CD4-positive, alpha-beta T cell treated with Interleukin-4 for 4 hours (primary cell): ENCODE data around the gene IFI30.
"Not testable (repeated sequence)": the region's sequence is repeated elsewhere in the genome, so short reads cannot be mapped to it uniquely, and the experiment has no call there.

Source experiments
- DNase-seq: peaks from one replicate; pipeline ENCODE4 v3.0.0-alpha.2; 2020

Gene IFI30

GRCh38 chr19:18152817-18153555 is 20.6 kb upstream of the IFI30 start, which contains the start of gene PIK3R2:
PIK3R2 (plus strand) TSS chr19:18153163; CDS start chr19:18155880, 2,717 bp downstream.
- DNase-seq = peak; percentile 98

DNA sequence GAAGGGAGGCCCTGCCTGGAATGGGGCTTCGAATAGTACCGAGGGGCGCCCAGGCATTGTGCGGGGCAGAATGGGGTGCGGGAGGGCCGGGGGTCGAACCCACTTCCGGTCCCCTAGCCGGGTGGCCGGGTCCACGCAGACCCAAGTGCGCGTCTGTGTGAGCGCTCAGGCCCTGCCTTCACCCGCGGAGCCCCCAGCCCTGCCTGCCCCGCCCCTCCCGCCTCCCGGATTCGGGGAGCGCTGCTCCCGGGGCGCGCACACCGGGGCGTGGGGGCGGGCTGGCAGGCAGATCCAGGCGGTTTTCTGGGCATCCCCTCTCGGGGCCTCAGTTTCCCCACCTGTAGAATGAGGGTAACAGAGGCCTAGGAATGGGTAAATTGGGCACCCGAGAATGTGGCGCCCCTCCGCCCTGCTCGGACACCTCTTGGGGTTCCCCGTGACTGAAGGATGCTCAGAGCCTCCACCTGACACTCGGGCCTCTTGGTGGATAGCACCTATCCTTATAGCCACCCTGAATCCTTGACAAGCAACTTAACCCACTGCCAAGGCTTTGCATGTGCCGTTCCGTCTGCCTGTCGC is 20.0 kb upstream of the IFI30 start:
- DNase-seq = no peak

- no peak for DNase-seq
Observed at GRCh38 chr19:18155095-18156087, 18.2 kb upstream of the IFI30 start.

DNA sequence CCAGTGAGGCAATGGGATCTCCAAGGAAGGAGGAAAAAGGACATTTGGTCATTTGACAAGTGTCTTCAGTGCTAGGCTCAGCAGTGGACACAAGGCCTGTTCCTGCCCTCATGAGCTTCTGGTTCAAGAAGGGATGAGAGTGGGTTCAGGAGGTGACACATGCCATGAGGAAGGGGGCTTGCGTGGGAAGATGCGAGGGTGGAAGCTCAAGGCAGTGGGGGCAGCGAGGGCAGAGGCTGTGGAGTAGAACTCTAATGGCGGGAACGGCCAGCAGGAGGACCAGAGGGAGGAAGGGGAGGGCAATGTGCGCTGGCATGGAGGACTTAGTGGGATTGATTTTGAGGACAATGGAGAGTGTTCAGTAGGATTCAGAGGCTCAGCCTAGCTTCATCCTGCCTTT is 17.3 kb upstream of the IFI30 start:
- no peak for DNase-seq

DNA sequence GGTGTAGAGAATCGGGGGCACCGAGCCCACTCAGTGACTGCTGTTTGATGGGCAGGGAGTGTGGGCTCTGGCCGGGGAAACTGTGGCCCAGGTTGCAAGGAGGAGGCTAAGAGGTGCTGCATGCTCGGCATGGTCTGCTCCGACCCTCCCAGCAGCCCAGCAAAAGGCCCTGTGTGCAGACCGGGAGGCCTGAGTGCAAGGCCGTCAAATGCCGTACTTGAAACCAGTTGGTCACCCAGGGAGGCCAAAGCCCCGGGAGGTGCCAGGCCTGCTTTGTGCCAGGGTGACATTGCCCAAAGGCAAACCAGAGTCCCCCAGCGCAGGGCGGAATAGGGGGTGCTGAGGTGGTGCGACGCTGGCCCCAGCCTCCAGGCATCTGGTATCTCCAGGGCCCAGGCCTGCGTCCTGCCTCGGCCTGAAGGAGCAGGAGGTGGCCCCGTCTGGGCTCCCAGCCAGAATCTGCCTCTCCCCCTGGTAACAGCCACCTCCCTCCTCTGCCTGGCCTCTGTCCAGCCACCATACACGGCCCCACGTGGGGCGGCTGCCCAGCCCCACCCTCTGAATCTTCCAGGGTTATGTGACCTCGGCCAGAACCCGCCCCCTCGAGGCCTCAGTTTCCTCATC is 16.7 kb upstream of the IFI30 start:
- DNase-seq = no peak

DNA sequence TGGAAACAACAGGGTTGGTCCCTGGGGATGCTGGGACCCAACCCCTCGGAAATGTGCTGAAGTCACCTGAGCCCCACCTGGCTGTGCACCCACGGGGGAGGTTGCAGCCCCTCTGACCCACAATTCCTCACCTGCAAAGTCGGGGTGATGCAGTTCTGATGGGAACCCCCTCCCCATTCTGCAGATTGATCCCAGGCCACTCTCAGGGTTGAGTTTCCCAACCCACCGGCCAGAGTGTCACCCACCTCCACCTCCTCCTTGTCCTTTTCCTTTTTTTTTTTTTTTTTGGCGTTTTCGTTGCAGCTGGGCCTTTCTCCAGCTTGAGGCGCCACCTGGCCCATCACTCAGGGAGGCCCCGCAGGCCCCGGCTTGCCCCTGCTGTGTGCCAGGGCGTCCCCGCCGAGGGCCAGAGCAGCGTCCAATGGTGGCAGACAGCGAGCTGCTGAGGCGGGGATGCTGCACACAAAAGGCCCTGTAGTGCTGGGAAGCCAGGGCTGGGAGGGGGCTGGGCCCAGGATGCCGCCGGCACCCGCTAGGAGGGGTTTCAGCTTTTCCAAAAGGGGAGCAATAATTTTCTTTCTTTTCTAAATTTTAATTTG is 16.0 kb upstream of the IFI30 start:
- DNase-seq = no peak

DNA sequence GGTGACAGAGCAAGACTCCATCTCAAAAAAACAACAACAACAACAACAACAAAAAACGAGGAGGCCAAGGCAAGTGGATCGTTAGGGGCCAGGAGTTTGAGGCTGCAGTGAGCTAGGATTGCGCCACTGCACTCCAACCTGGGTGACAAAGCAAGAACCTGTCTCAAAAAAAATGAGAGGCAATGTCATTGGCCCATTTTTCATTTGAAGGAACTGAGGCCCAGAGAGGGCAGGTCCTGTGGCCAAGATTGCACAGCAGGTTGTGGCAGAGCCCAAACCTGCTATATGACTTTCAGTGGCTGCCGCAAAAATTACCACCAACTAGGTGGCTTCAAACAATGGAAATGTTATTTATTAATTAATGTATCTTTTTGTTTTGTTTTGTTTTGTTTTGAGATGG is 15.1 kb upstream of the IFI30 start:
- DNase-seq = no peak

GRCh38 chr19:18159059-18159616 is 14.5 kb upstream of the IFI30 start:
- DNase-seq = not testable (repeated sequence)

GRCh38 chr19:18159810-18160209 is 13.8 kb upstream of the IFI30 start:
- DNase-seq = no peak

- no peak for DNase-seq
Observed at GRCh38 chr19:18160493-18160970, 13.1 kb upstream of the IFI30 start.

DNA sequence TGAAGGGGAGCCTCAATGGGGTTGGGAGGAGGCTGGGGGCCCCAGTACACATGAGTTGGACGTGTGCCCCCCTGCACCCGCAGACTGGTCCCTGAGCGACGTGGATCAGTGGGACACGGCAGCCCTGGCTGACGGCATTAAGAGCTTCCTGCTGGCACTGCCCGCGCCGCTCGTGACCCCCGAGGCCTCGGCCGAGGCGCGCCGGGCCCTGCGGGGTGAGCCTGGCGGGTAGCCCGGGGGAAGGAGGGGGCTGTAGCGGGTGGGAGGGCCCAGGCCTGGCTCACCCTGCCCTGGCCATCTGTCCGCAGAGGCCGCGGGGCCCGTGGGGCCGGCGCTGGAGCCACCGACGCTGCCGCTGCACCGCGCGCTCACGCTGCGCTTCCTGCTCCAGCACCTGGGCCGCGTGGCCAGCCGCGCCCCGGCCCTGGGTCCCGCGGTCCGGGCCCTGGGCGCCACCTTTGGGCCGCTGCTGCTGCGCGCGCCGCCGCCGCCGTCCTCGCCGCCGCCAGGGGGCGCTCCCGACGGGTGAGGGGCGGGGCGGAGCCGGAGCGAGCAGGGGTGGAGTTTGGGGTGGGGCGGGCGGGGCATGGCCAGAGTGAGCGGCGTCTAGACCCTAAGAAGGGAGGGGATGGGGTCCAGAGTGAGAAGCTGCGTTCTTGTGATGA is 12.5 kb upstream of the IFI30 start:
- DNase-seq = peak; percentile 62

- DNase-seq = no peak
Observed at GRCh38 chr19:18161636-18162002, 12.0 kb upstream of the IFI30 start.

- no peak for DNase-seq
Observed at GRCh38 chr19:18164072-18164471, 9.5 kb upstream of the IFI30 start.

GRCh38 chr19:18165794-18166544 is 7.6 kb upstream of the IFI30 start:
- no peak for DNase-seq

- DNase-seq = no peak
Observed at GRCh38 chr19:18167011-18167410, 6.6 kb upstream of the IFI30 start.

DNA sequence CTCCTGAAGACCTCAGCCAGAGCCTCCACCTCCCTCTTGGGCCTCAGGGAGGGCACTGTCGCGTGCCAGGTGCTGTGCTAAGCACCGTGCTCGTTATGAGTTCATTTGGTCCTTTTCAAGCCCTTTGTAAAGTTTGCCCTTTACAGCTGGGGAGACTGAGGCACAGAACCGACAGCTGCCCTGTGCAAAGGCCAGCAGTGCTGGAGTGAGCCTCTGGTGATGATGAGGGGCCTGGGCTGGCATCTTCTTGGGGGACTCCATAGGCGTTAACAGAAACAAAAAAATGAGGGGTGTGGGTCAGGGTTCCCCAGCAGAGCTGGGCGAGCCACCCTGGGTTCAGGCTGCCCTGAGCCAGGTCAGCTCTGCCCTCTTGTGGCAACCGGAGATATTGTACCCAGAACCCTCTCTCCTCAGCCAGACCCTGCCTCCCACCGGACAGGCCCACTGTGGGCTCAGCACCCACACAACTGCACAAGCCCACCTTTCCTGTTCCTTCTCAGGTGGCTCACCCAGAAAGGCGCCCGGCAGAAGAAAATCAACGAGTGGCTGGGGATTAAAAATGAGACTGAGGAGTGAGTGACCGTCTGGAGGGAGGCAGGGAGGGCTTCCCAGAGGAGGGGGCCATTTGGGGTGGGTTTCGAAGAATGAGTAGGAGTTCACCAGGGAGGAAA is 5.5 kb upstream of the IFI30 start:
- peak; percentile 56 for DNase-seq

- DNase-seq = no peak
Observed at GRCh38 chr19:18168673-18169381, 4.8 kb upstream of the IFI30 start.

DNA sequence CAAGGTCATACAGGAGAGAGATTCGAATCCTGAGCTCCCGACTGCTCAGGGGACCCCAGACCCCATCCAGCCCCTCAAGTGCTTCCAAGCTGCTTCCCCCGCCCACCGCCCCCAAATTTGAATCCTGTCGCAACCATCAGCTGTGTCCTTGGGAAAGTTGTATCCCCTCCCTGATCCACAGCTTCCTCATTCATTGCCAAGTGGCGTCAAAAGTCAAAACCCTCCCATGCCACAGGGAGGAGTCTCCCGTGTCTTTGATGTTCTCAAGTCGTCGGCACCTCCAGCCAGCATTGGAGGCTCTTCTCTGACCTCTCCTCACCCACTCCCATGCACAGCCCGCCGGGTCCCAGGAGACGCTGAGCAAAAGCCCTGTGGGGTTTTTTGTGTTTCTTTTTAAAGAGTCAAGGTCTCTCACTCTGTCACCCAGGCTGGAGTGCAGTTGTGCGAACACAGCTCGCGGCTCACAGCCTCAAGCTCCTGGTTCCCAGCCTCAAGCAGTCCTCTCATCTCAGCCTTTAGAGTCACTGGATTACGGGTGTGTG is 2.8 kb upstream of the IFI30 start:
- no peak for DNase-seq
